Neural cell (in vitro differentiated cells): ENCODE measurements around the gene PLXNA4. TPM values are rescaled to one million over a fixed set of nuclear protein-coding genes. Genes with fewer than 3 reads are reported as not detected.

Experiments used
- H2AFZ ChIP-seq: fragments of 200-600, 300-800 bp; sonication (generic), shearing (Covaris generic); 2 replicates; pipeline ENCODE4 v1.6.0; 2014; ENCODE audit warnings: low read depth, mild to moderate bottlenecking, antibody characterized with exemption, low read length, moderate library complexity
- H3F3A ChIP-seq: fragments of 200-600 bp; shearing (Covaris generic); 2 replicates; pipeline ENCODE4 v1.6.1; 2016; ENCODE audit warnings: mild to moderate bottlenecking, moderate library complexity, mixed read lengths, antibody characterized with exemption, low read length; ENCODE audit not compliant: insufficient read depth, poor library complexity, severe bottlenecking
- H3K27ac ChIP-seq: fragments of 200-600, 300-800 bp; sonication (generic), shearing (Covaris generic); 2 replicates; pipeline ENCODE4 v1.5.1; 2014; ENCODE audit warnings: mild to moderate bottlenecking, low read length, moderate library complexity
- H3K27me3 ChIP-seq: fragments of 300-800, 200-600 bp; sonication (generic), shearing (Covaris generic); 2 replicates; pipeline ENCODE4 v1.6.0; 2014; ENCODE audit warnings: mild to moderate bottlenecking, low read depth, low read length, moderate library complexity; ENCODE audit not compliant: insufficient read depth
- H3K36me3 ChIP-seq: fragments of 300-800, 200-600 bp; sonication (generic), shearing (Covaris generic); 2 replicates; pipeline ENCODE4 v1.5.1; 2014; ENCODE audit warnings: mild to moderate bottlenecking, antibody characterized with exemption, low read length, moderate library complexity; ENCODE audit not compliant: insufficient read depth
- H3K4me2 ChIP-seq: fragments of 300-800, 200-600 bp; sonication (generic), shearing (Covaris generic); 2 replicates; pipeline ENCODE4 v1.6.0; 2014; ENCODE audit warnings: mild to moderate bottlenecking, low read length
- H3K4me3 ChIP-seq: fragments of 300-800, 200-600 bp; sonication (generic), shearing (Covaris generic); 2 replicates; pipeline ENCODE4 v1.5.1; 2014; ENCODE audit warnings: mild to moderate bottlenecking, low read length, moderate library complexity
- H3K79me2 ChIP-seq: fragments of 200-600 bp; shearing (Covaris generic); replicated peaks from 2 replicates; pipeline ENCODE4 v1.6.0; 2014; ENCODE audit warnings: mild to moderate bottlenecking, low read length, moderate library complexity; ENCODE audit not compliant: insufficient read depth
- H3K9ac ChIP-seq: fragments of 300-800, 200-600 bp; sonication (generic), shearing (Covaris generic); 2 replicates; pipeline ENCODE4 v1.6.1; 2016; ENCODE audit warnings: mild to moderate bottlenecking, low read length, mixed read lengths
- H3K9me2 ChIP-seq: fragments of 200-600 bp; shearing (Covaris generic); 2 replicates; pipeline ENCODE4 v1.6.1; 2016; ENCODE audit warnings: mild to moderate bottlenecking, low read length, mixed read lengths; ENCODE audit not compliant: insufficient read depth
- H3K9me3 ChIP-seq: fragments of 200-600, 300-800 bp; sonication (generic), shearing (Covaris generic); 2 replicates; pipeline ENCODE4 v1.6.1; 2016; ENCODE audit warnings: mild to moderate bottlenecking, mixed run types, low read length, moderate library complexity, mixed read lengths
- H4K20me1 ChIP-seq: fragments of 200-600 bp; shearing (Covaris generic); 2 replicates; pipeline ENCODE4 v1.6.1; 2016; ENCODE audit warnings: mild to moderate bottlenecking, mixed run types; ENCODE audit not compliant: insufficient read depth
- CTCF ChIP-seq: fragments of 450-650 bp; IDR thresholded peaks from 2 replicates; pipeline ENCODE4 v1.5.1; 2014; ENCODE audit warnings: antibody characterized with exemption, mild to moderate bottlenecking, moderate library complexity; ENCODE audit not compliant: poor library complexity, severe bottlenecking
- EP300 ChIP-seq: fragments of 450-650 bp; conservative IDR thresholded peaks from 2 replicates; pipeline ENCODE4 v1.6.1; 2014; ENCODE audit warnings: antibody characterized with exemption, mild to moderate bottlenecking, moderate library complexity; ENCODE audit not compliant: poor library complexity, severe bottlenecking
- EZH2 ChIP-seq: fragments of 200-600, 300-800 bp; shearing (Covaris generic), sonication (generic); IDR thresholded peaks from 2 replicates; pipeline ENCODE4 v1.6.1; 2014; ENCODE audit warnings: antibody characterized with exemption, low read length, borderline replicate concordance, mild to moderate bottlenecking; ENCODE audit not compliant: insufficient read depth, poor library complexity, severe bottlenecking
- MXI1 ChIP-seq: fragments of 450-650 bp; conservative IDR thresholded peaks from 2 replicates; pipeline ENCODE4 v1.6.1; 2014; ENCODE audit warnings: antibody characterized with exemption, mild to moderate bottlenecking; ENCODE audit not compliant: poor library complexity, severe bottlenecking
- POLR2AphosphoS5 ChIP-seq: IDR thresholded peaks from 2 replicates; pipeline ENCODE4 v1.6.1; 2012
- RAD21 ChIP-seq: fragments of 450-650 bp; conservative IDR thresholded peaks from 2 replicates; pipeline ENCODE4 v1.6.1; 2014; ENCODE audit warnings: antibody characterized with exemption, mild to moderate bottlenecking, moderate library complexity
- REST ChIP-seq: IDR thresholded peaks from 2 replicates; pipeline ENCODE4 v1.6.1; 2012; ENCODE audit warnings: borderline replicate concordance
- TAF1 ChIP-seq: IDR thresholded peaks from 2 replicates; pipeline ENCODE4 v1.6.1; 2012; ENCODE audit warnings: low read depth
- polyA plus RNA-seq: library from polyadenylated mRNA; depleted of rRNA; stranded (reverse); fragments of >200 nt; gene quantifications from 2 replicates; pipeline ENCODE4 v1.2.3, GENCODE V29; 2014

The PLXNA4 gene
- polyA plus RNA-seq, 1 donor from 2014 or later = 7.2 TPM

GRCh38 chr7:132257253-132257652 lies 319.0 kb downstream of the PLXNA4 start:
- no peaks in the 10 kb centered on the region for H3F3A ChIP-seq
- no peaks in the 10 kb centered on the region for H3K9me3 ChIP-seq
- H3K4me3 ChIP-seq = no peak overlapping the region
- H4K20me1 ChIP-seq = no peaks in the 10 kb centered on the region
- H3K27me3 ChIP-seq = no peaks in the 10 kb centered on the region
- no peaks in the 10 kb centered on the region for H3K36me3 ChIP-seq
- H2AFZ ChIP-seq = no peak overlapping the region
- H3K79me2 ChIP-seq = no peaks in the 10 kb centered on the region
- no peaks in the 10 kb centered on the region for H3K9me2 ChIP-seq
- no peak overlapping the region for H3K27ac ChIP-seq
- TF ChIP-seq EZH2 = no peak
- TF ChIP-seq RAD21 = no peak
- no peak for TF ChIP-seq REST
- H3K9ac ChIP-seq = no peak overlapping the region
- no peak overlapping the region for H3K4me2 ChIP-seq

GRCh38 chr7:132256721-132257212 lies 319.5 kb downstream of the PLXNA4 start:
- Histone ChIP-seq H3K4me3 (no peak overlapping the region), H3K9me3 (no peaks in the 10 kb centered on the region), H3K79me2 (no peaks in the 10 kb centered on the region), H3K36me3 (no peaks in the 10 kb centered on the region), H3K9ac (no peak overlapping the region), H3F3A (no peaks in the 10 kb centered on the region), H3K27me3 (no peaks in the 10 kb centered on the region), H3K4me2 (no peak overlapping the region), H3K27ac (no peak overlapping the region), H3K9me2 (no peaks in the 10 kb centered on the region), H2AFZ (no peak overlapping the region), H4K20me1 (no peaks in the 10 kb centered on the region)
- no peak for TF ChIP-seq EZH2

GRCh38 chr7:132255898-132256297 lies 320.4 kb downstream of the PLXNA4 start:
- H3F3A ChIP-seq = no peaks in the 10 kb centered on the region
- no peaks in the 10 kb centered on the region for H3K9me3 ChIP-seq
- H3K27ac ChIP-seq = no peak overlapping the region
- H3K9ac ChIP-seq = no peak overlapping the region
- no peaks in the 10 kb centered on the region for H3K9me2 ChIP-seq
- H3K79me2 ChIP-seq = no peaks in the 10 kb centered on the region
- no peaks in the 10 kb centered on the region for H4K20me1 ChIP-seq
- TF ChIP-seq MXI1 (no peak), EZH2 (no peak)
- H3K4me3 ChIP-seq = no peak overlapping the region
- no peak overlapping the region for H2AFZ ChIP-seq
- no peaks in the 10 kb centered on the region for H3K36me3 ChIP-seq
- no peaks in the 10 kb centered on the region for H3K27me3 ChIP-seq
- no peak overlapping the region for H3K4me2 ChIP-seq

GRCh38 chr7:132255115-132255797 lies 321.0 kb downstream of the PLXNA4 start:
- Histone ChIP-seq H3K79me2 (no peaks in the 10 kb centered on the region), H3F3A (no peaks in the 10 kb centered on the region), H3K27me3 (no peaks in the 10 kb centered on the region), H4K20me1 (no peaks in the 10 kb centered on the region), H3K9me2 (no peaks in the 10 kb centered on the region), H3K4me3 (no peak overlapping the region), H3K9me3 (no peaks in the 10 kb centered on the region), H3K4me2 (no peak overlapping the region), H3K27ac (no peak overlapping the region), H3K36me3 (no peaks in the 10 kb centered on the region), H2AFZ (no peak overlapping the region), H3K9ac (no peak overlapping the region)
- no peak for TF ChIP-seq CTCF
- TF ChIP-seq POLR2AphosphoS5 = no peak
- TF ChIP-seq EP300 = no peak
- TF ChIP-seq TAF1 = no peak
- no peak for TF ChIP-seq EZH2
- no peak for TF ChIP-seq REST
